GM21423 (cell line): ENCODE data around the gene XKRX.

Source experiments
- ATAC-seq: cut with Tn5 transposase; IDR thresholded peaks from one replicate; pipeline ENCODE4 v1.9.1; 2021; ENCODE audit warnings: mild to moderate bottlenecking, moderate library complexity; ENCODE audit not compliant: unreplicated experiment

The XKRX gene

DNA sequence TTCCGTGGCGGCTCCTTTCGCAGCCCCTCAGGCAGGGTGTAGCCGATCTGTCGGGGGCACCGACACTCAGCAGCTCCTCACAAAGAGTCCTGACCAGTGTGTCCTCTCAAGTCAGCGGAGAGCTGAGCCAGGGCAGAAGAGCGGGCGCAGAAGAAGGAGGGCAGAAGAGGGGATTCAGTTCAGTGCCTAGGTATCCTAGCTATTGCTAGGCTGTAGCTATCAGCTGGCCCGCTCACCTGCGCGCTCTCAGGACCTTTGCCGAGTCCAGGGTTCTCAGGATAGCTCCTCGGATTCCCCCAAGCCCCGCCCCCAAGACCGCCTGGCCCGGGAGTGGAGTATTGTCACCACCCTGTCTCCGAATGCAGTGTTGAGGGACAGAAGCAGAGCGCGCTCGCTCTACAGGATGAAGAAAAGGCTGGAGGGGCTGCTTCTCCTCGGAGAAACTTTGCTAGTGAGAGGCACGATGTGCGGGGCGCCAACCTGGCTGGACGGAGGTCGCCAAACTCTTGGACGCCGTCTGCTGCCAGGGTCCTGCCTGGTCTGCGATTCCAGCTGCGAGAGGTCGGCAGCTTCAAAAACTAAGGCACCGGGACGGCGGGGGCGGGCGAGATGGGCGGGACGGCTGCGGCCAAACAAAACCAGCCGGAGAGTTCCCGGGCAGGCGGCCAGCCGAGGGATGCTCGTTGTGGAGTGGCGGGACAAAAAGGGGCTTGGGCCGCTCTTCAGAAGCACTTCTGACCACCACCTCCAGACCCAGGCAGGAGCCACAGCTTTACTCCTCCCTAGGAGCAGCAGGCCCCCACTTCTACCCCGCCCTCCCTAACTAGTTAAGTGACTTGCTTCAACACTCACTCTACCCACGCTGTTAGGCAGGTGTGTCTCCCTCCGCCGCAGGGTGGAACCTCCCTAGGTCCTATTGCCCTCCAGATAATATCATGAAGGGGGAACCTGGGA, at the start of gene XKRX:
Gene XKRX, minus strand, starts transcription at position 258 of the 954 bp plus-strand sequence. CDS start 613 bp downstream, outside the sequence.
- peak; percentile 55 for ATAC-seq

GRCh38 chrX:100976211-100976610, 47.5 kb upstream of the XKRX start:
- ATAC-seq, result no peak

GRCh38 chrX:100975212-100975611, 46.5 kb upstream of the XKRX start:
- no peak for ATAC-seq

DNA sequence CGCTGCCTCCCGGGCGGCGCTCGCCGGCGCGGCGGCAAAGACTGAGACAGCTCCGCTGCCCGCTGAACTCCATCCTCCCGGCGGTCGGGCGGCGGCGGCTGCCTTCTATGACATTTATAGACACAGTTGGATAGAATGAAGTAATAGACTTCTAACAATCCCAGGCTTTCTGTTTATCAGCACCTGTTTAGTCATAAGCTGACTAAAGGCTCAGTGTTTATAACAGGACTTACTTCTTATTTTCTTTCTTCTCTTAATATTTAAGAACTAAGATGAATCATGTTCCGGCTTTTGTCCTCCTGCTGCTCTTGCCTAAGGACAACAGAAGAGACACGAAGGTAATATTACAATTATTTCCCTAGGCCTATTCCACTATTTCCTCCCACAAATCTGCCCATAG, 44.7 kb upstream of the XKRX start:
- no peak for ATAC-seq

DNA sequence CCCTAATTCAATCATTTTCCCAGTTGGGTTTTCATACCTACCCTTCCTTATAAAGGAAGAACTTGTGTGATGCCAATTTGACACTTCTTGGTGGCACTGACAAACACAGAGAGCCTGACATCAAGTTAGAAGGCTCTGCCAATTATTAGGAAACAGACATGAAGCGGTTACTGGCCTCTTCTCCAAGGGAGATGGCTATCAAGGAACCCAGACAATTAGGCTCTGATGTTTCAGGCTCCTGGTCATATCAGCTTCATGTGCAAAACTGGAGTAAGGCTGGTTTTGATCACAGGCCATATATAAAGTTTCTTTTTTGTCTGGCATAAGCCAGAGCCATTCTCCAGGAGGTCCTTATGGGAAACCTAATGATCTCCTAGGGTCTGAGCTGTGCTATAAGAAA, 41.2 kb upstream of the XKRX start:
- no peak for ATAC-seq

DNA sequence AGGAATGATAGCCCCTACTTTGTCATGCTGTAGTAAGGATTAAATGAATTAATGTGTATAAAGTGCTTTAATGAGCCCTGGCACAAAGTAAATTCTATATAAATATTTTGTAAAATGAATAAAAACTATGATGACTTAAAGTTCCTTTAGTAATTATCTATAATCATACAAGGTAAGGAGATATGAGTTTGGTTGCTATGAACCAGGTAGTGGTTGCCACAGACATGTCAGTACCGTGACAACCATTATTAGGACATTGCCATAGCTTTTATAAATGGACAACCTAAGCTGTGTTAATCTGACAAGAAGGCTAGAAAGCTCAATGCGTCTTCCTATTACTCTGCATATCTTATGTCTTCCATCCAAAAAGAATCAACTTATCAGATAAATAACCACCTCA, 40.7 kb upstream of the XKRX start, which contains the start of gene ARL13A:
Gene ARL13A, plus strand, starts transcription at position 301 of the 400 bp plus-strand sequence. CDS start 3,982 bp downstream, outside the sequence.
- ATAC-seq, result no peak

- ATAC-seq, result no peak
Measured at GRCh38 chrX:100964362-100964761, 35.6 kb upstream of the XKRX start.

DNA sequence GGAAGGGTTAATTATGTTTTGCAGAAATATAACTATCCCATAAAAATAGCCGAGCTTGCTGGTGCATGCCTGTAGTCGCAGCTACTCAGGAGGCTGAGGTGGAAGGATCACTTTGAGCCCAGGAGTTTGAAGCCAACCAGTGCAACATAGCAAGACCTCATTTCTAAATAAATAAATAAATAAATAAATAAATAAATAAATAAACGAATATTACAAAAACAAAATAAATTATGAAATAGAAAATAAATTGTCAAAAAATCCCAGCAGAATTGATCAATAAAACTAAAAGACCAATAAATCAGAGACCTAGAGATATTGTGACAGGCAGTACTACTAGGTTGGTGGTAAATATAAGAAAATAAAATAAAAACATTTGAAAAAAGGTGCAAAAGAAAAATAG, 34.1 kb upstream of the XKRX start:
- no peak for ATAC-seq

DNA sequence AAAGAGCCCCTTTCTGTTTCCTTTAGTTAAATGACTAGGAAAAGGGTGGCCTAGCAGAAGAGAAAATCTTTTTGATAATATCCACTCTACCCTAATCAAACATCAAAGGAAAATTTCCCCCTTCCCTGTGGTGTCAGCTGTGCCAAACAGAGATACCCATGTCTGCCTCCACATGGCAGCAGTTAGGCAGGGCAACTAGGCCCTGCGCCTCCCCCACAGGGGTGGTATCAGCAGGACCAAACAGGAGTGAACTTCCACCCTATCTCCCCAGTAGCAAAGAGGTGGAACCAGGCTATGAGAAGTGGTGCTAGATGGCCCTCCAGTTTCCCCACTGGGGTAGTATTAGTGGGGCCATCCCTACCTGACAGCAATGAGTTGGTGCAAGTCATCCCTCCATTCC, 19.8 kb upstream of the XKRX start:
- ATAC-seq, result no peak

DNA sequence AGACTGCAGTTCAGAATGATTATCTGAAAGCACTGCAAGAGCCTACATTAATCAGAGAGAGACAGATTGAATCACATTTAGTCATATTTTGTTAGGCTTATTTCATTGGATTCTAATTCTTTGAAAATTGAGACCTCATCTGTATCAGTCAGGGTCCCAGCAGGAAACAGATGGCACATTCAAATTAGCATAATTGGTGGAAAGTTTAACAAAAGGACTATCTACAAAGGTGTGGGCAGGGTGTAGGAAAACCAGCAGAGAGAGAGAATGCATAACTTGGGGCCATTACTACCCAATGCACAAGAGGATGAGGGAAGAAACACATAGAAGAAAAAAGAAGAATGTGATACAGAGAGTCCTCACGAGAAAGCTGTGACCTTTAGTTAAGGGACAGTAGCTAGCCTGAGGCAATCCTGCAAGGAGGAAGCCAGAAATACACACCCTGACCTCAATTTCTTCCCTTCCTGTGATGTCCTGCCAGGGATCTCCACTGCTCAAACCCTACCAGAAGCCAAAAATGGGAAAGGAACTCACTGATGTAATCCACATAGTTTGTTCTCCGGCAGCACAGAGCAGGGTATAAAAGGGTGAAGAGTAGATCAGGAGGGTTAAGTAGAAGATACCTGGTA, 17.7 kb upstream of the XKRX start:
- no peak for ATAC-seq

- no peak for ATAC-seq
Measured at GRCh38 chrX:100944601-100945000, 15.9 kb upstream of the XKRX start.

DNA sequence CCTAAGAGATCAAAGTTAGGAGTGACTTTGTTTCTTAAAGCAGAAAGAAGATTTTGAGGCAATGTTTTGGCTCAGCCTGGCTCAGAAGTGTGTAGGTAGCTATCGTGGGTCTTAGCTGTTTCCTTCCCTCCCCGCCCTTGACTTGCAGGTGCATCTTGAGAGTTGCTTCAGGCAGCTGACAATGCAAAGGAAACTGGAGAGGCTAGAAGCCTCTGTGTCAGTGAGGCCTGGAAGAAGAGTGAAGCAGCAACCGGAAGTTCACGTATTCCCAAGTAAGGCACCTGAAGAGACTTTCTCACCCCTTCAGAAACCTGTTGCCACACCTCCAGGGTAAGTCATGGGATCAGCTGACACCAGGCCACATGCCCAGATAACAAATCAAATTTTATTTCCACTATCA, 10.6 kb upstream of the XKRX start:
- ATAC-seq, result no peak

GRCh38 chrX:100935767-100936166, 7.0 kb upstream of the XKRX start:
- no peak for ATAC-seq

DNA sequence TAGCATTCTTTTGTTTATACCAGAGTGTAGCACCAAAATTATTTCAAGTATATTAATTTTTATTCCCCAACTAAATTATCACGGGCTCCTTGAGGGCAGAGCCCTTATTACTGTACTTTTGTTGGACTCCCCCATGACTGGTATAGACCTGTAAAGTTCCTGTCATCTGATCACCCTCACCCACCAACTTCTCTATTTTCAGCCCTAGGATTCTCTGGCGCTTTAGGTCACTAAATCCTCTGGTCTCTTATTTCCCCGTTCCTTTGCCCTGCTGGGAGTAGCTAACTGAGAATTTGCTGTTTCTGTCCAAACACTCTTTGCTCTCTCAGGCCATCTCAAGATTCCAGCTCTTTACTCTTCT, 3.2 kb upstream of the XKRX start:
- peak; percentile 34 for ATAC-seq

- ATAC-seq, result peak; percentile 75
Measured at GRCh38 chrX:100931218-100931924, 2.7 kb upstream of the XKRX start.

- no peak for ATAC-seq
Measured at GRCh38 chrX:100926453-100926852, 2.3 kb downstream of the XKRX start.

DNA sequence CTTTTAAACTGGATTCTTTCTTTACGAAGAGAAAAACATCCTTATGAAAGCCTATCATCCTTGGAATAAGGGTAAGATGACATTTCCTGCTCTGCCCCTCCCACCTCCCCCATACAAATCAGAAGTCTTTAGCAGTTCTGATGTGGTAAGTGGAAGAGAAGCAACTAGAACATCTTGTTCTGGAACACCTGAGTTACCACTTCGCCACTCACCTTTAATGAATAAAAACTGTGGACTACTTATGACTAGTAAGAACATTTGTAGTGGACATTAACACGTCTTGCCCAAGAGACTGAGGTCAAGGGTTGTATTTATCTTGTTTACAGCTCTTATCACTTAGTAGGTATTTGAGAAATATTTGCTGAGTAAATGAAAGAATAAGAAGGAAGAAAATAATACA, 4.3 kb downstream of the XKRX start:
- no peak for ATAC-seq

DNA sequence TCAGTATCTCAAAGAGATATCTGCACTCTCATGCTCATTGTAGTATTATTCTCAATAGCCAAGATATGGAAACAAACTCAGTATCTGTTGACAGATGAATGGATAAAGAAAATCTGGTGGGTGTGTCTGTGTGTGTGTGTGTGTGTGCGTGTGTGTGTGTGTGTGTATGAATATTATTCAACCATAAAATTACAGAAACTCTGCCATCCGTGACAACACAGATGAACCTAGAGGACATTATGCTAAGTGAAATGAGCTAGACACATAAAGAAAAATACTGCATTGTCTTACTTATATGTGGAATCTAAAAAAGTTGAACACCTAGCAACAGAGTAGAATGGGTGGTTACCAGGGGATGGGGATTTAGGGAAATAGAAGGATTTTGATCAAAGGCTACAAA, 13.2 kb downstream of the XKRX start:
- ATAC-seq, result no peak

- no peak for ATAC-seq
Measured at GRCh38 chrX:100913111-100913510, 15.6 kb downstream of the XKRX start.

GRCh38 chrX:100911731-100912130, 17.0 kb downstream of the XKRX start:
- no peak for ATAC-seq

GRCh38 chrX:100905620-100906019, 23.1 kb downstream of the XKRX start:
- ATAC-seq, result no peak

DNA sequence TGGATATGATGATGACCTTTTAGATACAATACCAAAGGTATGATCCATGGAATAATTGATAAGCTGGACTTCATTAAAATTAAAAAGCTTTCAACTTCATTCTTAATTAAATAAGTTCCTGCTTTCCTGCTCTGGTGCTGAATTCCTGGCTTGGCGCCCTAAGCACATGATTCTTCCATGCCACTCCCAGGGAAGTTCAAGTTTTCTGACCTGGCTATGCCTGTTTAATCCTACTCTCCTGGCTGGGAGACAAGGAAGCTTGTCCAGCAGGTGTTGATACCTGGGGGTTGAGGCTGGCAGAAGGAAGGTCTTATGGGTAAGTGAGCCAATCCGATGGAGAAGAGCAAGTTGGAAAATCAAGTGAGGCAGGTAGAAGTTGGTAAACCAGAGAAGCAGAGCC, 24.3 kb downstream of the XKRX start:
- no peak for ATAC-seq
